GM18499 (cell line): ENCODE data around the gene FOXP2.
"Not testable (repeated sequence)": the region's sequence is repeated elsewhere in the genome, so short reads cannot be mapped to it uniquely, and the experiment has no call there.

ENCODE experiments used
- ATAC-seq: cut with Tn5 transposase; IDR thresholded peaks from one replicate; pipeline ENCODE4 v1.9.1; 2021; ENCODE audit warnings: moderate number of reproducible peaks; ENCODE audit not compliant: insufficient read depth, unreplicated experiment

FOXP2 gene

DNA sequence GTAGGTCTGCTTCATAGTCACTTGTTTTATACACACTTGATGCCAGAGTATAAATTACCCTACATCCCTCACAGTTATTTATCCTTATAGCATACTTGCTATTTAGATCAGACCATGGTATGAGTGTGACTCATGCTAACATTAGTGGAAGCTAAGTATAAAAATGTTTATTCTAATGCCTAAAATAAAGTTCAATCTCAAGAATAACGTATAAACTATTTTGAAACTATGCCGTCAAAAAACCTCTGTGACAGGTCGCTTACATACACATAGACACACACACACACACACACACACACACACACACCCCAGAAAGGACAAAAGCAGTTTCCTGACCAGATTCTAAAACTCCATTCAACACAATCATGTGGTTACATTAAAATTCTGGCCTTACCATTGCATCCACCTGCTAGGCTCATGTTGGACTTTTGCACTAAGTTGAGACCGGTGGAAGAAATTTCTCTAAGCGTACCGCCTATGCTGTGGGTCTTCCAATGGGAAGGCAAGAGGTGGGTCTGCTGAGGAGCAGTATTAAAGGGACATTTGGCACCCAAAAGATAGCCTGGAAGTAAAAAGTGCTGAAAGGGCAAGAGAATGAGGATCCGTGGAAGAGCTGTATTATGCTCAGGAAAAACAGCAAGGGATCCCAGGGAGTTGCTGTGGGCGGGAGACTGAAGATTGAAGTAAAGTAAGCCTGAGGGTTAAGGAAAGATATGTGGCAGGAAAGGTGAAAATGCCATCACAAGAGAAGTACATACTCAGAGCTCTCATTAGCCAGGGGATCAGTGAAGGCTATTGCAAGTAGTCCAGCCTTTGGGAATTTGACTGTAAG lies 5.0 kb downstream of the FOXP2 start:
- ATAC-seq, result no peak

DNA sequence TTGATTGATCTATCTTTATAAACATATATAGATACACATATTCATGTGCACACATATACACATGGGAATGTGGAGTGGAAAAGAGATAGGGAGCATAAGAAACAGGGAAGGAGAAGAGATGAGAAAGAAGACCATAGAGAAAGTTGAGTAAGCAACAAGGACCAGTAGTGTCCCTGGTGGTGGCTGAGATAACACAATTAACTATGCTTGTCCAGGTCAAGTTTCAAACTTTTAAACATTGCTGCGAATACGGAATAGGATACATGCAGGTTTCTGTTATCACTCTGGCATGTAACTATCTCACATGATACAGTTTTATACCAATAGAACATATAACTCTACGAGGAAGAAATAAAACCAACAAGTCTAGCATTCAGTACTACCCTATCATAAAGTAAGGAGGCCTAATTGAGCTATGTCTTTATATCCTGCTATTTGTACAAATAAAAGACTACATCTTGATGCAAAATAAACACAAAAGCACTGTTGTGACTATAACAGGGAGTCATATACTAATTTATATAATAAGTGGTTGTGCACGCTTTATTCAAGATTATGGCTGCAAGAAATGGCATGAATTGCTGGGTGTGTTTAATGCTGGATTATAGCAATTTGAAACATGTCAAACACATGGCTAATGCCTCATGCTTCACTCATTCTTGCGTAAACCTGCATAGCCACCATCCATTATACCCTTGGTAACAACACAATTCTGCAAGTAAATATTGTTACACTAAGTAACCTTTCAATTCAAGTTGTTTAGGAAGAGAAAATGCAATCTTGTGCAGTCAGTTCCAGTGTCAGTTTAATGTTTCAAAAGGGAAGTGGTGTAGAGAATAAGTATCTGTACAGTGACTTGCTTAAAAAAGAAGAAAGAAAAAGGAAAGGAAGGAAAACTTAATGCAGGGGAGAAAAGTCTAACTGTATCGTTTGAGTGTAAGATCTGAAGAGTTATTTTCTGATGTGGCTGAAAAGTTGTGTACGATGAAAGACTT lies 8.2 kb downstream of the FOXP2 start:
- ATAC-seq, result no peak

DNA sequence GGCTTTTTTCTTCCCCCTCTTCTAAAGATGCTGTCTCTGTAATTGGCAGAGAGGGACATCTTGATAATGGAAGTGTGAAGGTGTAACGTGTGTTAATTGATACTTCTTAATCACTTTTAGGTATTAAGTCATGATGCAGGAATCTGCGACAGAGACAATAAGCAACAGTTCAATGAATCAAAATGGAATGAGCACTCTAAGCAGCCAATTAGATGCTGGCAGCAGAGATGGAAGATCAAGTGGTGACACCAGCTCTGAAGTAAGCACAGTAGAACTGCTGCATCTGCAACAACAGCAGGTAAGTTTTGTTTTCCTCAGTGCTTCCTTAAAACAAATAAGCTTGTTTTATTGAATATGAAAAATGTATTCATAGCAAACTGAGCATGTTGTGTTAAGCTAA lies 11.8 kb downstream of the FOXP2 start:
- ATAC-seq, result no peak

DNA sequence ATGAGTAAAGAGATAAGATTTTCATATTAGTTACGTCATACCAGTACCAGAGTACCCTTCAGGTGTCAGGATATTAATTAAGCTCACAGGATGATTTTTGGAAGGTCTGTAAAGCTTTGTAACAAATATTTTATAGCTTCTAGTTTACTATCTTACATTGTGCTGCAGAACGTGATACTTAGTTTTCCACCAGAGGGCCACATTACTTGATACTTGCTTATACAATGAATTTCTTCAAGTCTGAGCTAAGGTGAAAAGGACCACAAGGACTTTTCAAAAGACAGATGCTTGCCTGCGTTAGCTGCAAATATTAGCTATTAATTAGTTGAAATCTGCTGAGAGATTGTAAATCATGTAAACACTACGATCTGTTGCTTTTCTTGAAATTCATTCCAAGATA lies 12.2 kb downstream of the FOXP2 start:
- ATAC-seq, result no peak

DNA sequence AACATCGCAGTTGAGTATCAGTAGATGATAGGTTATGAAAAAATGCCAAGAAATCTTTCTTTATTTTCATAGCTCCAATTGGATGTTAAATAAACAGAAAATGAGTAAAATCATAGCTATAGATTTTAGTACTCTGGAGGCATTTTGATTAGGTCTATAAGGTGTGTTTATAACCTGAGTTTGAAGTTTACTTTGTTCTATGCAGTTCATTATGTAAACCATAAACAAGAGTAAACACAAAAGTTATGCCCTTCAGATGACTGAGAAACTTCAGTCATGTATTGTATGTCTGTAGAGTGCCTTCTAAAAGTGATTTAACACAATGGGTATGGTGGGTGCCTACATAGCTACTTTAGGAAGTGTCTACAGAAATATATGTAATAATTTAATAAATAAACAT lies 13.6 kb downstream of the FOXP2 start:
- ATAC-seq, result no peak

DNA sequence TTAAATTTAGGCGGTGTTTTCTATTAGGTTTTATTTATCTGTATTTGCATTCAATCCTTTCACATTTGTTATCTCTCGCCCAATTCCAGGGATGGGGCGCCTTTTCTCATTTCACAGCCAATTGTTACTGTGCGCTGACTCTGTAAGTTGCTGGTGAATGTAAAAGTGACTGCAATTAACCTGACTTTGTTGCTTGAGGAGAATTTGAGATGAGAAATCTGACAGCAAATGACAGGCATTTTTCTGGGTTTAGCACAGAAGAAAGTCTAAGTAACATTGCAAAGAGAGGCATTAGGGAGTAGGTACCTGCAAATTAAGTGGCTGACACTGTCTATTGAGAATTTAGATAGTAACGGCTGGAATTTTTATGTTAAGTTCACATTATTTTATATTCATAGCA lies 16.6 kb downstream of the FOXP2 start:
- no peak for ATAC-seq

DNA sequence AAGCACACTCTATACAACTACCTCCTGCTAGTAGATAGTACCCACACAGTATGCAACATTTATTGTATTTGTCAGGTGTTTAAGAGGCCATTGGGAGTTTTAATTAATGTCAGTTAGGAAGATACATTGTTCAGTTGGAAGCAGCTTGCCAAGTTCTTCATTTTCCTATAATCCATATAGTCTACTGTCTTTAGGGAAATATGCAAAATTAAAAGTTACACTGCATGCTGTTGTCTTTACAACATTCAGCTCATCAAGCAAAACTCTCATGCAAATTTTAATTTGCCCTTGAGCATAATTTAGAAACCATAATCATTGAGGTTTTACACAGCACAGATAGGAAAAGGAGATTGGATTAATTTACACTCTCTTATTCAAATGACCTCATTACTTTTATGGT lies 17.4 kb downstream of the FOXP2 start:
- no peak for ATAC-seq

DNA sequence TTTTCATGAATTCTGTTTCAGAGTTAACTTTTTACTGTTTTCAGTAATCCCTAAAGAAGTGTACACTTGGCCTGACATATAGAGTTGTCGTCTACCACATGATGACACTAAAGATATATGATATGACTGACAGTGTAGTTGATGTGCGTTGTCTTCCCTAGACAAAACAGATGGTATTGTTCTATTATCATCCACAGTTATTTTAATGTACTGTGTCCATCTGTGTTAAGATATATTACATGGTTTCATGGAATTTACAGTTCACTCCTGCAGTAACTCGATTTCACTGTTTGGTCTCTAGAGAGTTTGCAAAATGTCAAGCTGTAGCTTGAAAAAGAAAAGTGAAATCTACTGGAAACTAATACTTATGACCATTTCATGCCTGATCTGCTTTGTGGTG lies 18.1 kb downstream of the FOXP2 start:
- no peak for ATAC-seq

DNA sequence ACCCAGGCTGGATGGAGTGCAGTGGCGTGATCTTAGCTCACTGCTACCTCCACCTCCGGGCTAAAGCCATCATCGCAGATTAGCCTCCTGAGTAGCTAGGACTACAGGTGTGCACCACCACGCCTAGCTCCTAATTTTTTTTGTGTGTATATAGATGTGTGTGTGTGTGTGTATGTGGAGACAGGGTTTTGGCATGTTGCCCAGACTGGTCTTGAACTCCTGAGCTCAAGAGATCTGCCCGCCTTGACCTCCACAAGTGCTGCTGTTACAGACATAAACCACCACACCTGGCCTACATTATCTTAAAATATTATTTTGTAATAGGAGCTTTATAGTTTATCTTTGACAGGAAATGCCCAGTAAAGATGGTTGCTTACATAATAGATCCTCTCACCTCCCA lies 25.0 kb downstream of the FOXP2 start:
- no peak for ATAC-seq

DNA sequence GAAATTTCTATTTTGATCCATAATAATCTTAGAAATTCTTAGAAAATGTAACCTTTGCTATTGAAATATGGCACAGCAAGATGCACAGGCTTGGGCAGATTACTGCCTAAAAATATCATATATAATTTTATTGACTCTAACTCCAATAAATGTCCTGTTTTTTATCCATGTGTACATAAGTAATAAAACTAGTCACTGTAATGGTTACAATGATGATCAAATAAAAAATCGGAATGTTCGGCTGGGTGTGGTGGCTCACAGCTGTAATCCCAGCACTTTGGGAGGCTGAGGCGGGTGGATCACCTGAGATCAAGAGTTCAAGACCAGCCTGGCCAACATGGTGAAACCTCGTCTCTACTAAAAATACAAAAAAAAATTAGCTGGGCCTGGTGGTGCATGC lies 26.3 kb downstream of the FOXP2 start:
- not testable (repeated sequence) for ATAC-seq

DNA sequence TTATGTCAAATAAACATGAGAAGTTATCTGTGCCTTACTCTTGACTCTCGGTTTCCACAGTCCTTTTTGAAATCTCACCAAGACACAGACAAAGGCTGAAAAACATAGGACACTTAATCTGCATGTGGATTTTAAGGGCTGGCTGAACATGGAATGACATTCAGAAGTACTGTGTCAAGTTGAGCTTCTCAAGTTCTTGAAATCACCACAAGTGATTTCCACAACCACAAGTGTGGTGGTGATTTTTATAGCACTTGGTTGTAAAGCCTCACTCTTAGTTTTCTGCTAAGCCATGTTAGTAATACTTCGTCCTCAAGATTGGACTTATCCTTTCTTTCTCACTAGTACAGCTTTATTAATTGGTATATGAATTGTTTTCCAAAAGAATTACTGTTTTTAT lies 29.6 kb downstream of the FOXP2 start:
- no peak for ATAC-seq

DNA sequence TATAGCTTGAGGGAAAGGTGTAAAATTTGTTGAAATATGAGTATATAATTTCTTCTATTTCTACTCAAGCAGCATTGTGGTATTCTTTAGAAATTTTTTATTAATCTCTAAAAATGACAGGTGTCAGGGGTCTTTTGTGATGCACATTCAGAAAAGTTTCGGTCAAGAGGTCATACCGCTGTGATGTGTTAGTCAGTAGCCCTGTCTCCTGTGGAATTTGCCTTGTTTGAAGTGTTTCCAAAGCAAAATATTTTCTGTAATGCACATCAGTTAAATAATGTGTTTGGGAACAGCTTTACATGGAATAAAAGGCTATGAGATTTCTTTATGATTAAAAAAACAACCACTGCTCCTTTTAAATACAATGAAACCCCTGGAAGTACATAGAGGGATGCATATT lies 35.8 kb downstream of the FOXP2 start:
- ATAC-seq, result no peak

DNA sequence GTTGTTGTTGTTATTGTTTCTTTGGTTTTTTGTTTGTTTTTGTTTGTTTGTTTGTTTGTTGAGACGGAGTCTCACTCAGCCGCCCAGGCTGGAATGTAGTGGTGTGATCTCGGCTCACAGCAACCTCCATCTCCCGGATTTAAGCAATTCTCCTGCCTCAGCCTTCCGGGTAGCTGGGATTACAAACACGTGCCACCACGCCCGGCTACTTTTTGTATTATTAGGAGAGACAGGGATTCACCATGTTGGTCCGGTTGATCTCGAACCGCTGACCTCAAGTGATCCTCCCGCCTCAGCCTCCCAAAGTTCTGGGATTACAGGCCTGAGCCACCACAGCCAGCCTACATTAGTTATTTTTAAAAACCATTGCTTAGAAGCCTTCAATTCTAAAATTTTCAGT lies 45.0 kb downstream of the FOXP2 start:
- no peak for ATAC-seq

DNA sequence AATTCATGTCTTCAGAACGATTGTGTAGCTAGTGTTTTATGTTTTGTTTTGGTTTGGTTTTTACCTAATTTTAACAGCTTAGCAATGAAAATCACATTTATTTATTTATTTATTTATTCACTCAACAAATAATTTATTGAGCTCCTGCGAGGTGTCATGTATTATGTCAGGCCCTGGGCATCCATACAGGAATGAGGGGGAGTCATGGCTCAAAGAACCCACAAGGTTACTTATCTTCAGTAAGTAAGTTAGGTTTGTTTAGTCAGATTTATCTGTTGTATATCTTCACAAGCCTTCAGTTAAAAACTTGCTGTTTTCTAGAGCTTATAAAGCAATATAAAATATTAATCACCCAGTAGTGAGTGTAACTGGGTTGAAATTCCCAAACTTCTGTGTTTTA lies 45.4 kb downstream of the FOXP2 start:
- no peak for ATAC-seq

DNA sequence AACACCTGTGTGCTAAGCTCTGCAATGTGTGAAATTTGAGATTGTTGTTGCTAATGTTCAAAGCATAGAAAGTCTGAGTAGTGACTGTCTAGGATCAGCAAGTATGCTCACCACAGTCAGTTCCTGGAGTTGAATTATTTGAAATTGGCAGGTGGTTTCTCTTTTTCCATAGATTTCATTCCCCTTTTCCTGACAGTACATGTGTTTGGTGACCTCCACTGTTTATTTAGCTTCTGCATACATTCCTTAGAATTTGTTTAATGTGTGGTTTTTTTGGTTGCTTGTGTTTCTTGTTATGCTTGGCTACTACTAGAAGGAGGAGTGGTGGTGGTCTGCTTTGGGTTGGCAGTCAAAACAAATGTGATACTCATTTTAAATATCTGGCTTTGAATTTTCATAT lies 52.3 kb downstream of the FOXP2 start:
- ATAC-seq, result no peak

DNA sequence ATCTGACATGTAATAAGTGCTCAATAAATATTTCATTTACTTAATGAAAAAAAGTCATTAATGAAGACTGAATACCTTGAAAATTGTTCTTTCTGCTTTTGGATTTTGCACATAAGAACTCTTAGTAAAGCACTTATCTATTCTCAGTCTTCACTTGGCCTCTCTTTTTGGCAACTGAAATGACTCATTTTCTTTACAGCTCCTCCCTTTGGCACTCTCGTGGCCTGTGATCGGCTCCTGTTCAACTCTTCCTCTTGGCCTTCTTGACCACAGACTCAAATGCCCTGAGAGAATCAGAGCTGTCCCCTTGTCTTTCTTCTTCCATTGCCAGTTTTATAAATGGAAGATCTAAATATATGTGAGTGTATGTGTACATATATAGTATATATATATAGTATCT lies 54.2 kb downstream of the FOXP2 start:
- ATAC-seq, result no peak

DNA sequence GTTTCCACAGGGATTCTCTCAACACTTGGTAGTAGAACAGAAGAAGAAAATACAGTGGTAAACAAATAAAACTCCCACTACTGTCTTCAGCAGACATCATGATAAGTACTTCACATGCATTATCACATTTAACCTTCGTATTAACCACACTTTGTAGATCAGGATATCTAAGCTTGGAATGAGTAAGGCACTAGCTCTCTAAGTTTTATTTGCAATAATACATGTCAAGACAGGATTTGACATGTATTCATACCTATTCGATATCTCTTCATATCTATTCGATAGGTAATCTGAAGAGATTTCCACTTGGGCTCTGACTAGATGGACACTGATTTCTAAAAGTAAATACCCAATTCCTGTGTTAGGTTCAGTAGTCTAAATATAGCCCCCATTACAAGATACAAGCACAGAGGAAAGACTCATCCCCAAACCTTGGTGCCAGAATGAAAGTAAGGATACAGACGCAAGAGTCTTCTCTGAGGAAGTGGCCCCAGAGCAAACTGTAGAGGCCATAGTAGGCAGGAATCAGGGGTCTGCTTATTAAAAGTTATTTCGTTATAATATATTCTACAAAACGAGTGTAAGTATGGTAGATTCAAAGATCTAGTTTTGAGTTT lies 58.4 kb downstream of the FOXP2 start:
- ATAC-seq, result no peak

DNA sequence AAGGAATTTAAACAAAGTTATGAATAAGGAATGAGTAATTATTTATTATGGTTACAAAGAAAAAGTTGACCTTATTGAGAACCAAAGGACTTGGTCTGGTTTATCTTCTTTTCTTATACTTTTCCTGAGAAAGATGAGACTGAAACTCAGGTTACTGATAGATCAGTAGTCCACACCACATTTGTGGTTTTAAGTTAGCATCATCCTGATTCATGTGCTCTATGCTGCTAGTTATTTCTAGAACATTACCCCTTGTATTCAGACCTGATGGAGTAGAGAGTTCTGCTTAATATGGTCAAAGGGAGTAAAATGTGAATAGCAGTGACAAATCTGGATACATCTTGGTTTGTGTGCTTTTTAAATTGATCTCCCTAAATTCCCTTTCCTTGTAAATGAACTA lies 63.8 kb downstream of the FOXP2 start:
- no peak for ATAC-seq

DNA sequence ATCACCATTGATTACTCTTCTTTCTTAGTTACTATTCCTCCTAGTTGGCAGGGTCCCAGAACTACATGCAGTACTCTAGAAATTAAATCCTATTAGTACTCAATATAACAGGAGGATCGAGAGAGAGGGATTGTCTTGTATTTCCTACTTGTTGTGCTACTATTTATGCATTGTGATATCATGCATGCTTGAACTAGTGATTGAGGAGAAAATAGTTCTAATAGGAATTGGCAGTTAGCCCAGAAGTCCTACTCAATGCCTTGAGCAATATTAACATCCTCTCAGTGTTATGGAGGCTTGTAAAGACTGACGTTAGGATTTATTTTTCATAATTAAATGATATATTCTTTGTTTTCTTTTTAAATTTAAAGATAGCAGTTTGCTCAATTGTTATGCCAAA lies 67.4 kb downstream of the FOXP2 start:
- ATAC-seq, result no peak

DNA sequence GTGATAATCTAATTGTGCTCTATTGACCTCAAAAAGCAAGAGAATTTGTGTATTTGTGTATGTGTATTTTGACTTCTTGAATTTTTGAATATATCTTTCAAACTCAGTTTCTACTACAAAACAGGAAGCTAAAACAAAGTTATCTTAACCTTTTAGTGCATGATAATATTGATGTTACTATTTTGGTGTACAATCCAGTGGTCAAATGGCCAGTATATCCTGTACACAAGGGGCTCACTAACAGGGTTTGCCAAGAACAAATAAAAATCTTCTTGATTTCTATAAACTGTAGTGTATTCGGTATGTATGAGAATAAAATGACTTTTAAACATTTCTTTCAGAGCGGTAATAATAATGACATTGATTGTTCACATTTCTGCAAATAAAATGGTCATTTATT lies 69.6 kb downstream of the FOXP2 start:
- no peak for ATAC-seq

DNA sequence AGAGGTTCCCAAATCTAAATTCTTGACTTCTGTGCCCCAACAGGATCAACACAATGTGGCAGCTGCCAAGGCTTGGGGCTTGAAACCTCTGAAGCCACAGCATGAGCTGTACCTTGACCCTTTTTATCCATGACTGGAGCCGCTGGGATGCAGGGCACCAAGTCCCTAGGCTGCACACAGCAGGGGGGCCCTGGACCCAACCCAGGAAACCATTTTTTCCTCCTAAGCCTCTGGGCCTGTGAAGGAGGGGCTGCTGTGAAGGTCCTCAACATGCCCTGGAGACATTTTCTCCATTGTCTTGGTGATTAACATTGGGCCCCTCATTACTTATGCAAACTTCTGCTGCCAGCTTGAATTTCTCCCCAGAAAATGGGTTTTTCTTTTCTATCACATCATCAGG lies 72.6 kb downstream of the FOXP2 start:
- no peak for ATAC-seq
